ENCODE data around the gene ABHD17A. TPM values are rescaled to one million over a fixed set of nuclear protein-coding genes. Genes with fewer than 3 reads are reported as not detected.

The ABHD17A gene
- total and polyA plus RNA-seq, 9 of the 15 experiments (the other 6 are each of a cell fraction or from before 2014, with no cell fraction given), result 0.04 to 135 (median 21.8) TPM; not detected in 1

DNA sequence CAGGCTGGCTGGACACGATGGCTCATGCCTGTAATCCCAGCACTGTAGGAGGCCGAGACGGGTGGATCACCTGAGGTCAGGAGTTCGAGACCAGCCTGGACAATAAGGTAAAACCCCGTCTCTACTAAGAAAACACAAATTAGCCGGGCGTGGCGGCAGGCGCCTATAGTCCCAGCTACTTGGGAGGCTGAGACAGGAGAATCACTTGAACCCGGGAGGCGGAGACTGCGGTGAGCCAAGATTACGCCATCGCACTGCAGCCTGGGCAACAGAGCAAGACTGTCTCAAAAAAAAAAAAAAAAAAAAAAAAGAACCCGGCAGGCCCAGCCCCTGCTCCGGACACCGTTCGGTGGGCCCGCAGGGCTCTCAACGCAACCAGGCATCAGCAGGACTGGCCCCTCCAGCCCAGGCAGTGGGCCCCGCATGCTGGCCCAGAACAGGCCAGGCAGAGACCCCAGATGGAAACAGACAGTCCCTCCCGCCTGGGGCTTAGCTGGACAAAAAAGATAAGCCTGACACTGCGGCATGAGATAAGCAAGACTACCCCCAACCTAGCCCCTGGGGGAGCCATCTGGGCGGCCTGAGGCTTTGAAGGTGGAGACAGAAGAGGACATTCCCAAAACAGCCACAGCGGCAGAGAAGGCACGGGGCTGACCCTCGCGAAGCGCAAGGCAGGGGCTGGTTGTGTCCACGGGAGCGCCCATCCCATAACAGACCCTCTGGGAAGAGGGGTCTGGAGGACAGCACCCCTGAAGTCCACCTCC lies 48.7 kb downstream of the ABHD17A start (continued):
- TF ChIP-seq ZNF518B (CRISPR knock-in tag; IDR thresholded peaks at IDR 0.05) (no peak), LCOR (CRISPR knock-in tag; IDR thresholded peaks at IDR 0.05) (no peak), TCF15 (CRISPR knock-in tag; IDR thresholded peaks at IDR 0.05) (no peak), MTF1 (CRISPR knock-in tag; IDR thresholded peaks at IDR 0.05; ENCODE audit: borderline replicate concordance) (no peak), MAZ (CRISPR knock-in tag; conservative IDR thresholded peaks at IDR 0.05 in 1 of 2, IDR thresholded peaks at IDR 0.05 in 1 of 2) (peak; percentile 70 to 75), MNT (conservative IDR thresholded peaks at IDR 0.05) (peak in 1 of 2 experiments; percentile 73; a peak in 2 of 4 replicates), ZNF696 (CRISPR knock-in tag; conservative IDR thresholded peaks at IDR 0.05) (no peak), ZNF121 (CRISPR knock-in tag; conservative IDR thresholded peaks at IDR 0.05) (peak; percentile 88), ZNF274 (IDR thresholded peaks at IDR 0.05; ENCODE audit: borderline replicate concordance, low read depth, low read length) (no peak), THRB (CRISPR knock-in tag; conservative IDR thresholded peaks at IDR 0.05) (no peak), ZNF445 (CRISPR knock-in tag; IDR thresholded peaks at IDR 0.05; ENCODE audit: low read depth) (no peak), HDAC6 (IDR thresholded peaks at IDR 0.05; ENCODE audit: low read depth, low read length) (no peak), TBP (optimal IDR thresholded peaks at IDR 0.05; ENCODE audit: low read depth, low read length) (no peak), ZNF507 (tag; conservative IDR thresholded peaks at IDR 0.05) (no peak), IRF2 (CRISPR knock-in tag; IDR thresholded peaks at IDR 0.05) (no peak), ZFP30 (CRISPR knock-in tag; IDR thresholded peaks at IDR 0.05; ENCODE audit: borderline replicate concordance) (no peak)
- TF ChIP-seq, protein P1, sequence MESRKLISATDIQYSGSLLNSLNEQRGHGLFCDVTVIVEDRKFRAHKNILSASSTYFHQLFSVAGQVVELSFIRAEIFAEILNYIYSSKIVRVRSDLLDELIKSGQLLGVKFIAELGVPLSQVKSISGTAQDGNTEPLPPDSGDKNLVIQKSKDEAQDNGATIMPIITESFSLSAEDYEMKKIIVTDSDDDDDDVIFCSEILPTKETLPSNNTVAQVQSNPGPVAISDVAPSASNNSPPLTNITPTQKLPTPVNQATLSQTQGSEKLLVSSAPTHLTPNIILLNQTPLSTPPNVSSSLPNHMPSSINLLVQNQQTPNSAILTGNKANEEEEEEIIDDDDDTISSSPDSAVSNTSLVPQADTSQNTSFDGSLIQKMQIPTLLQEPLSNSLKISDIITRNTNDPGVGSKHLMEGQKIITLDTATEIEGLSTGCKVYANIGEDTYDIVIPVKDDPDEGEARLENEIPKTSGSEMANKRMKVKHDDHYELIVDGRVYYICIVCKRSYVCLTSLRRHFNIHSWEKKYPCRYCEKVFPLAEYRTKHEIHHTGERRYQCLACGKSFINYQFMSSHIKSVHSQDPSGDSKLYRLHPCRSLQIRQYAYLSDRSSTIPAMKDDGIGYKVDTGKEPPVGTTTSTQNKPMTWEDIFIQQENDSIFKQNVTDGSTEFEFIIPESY (CRISPR knock-in tag; IDR thresholded peaks at IDR 0.05), result no peak

Measured in K562 (cell line).